Measurements from ENCODE around the gene CNKSR3.
A peak's percentile ranks its signal among the peaks of the same experiment; 100 is the strongest.

The CNKSR3 gene

GRCh38 chr6:154500769-154501577 lies 9.5 kb downstream of the CNKSR3 start:
- peak; percentile 62 for DNase-seq

- DNase-seq = no peak
These were observed 10.5 kb downstream of the CNKSR3 start for GRCh38 chr6:154499855-154500589.

GRCh38 chr6:154498340-154498934 lies 12.0 kb downstream of the CNKSR3 start:
- no peak for DNase-seq

GRCh38 chr6:154496793-154497517 lies 13.5 kb downstream of the CNKSR3 start:
- no peak for DNase-seq

- peak; percentile 21 for DNase-seq
These were observed 14.3 kb downstream of the CNKSR3 start for GRCh38 chr6:154496186-154496585.

- DNase-seq = no peak
These were observed 15.7 kb downstream of the CNKSR3 start for GRCh38 chr6:154494592-154495311.

GRCh38 chr6:154491567-154492470 lies 18.7 kb downstream of the CNKSR3 start:
- peak; percentile 17 for DNase-seq

GRCh38 chr6:154489822-154490221 lies 20.7 kb downstream of the CNKSR3 start:
- DNase-seq = no peak

GRCh38 chr6:154488802-154489437 lies 21.6 kb downstream of the CNKSR3 start:
- no peak for DNase-seq

GRCh38 chr6:154488248-154488593 lies 22.3 kb downstream of the CNKSR3 start:
- DNase-seq = no peak

- DNase-seq = peak; percentile 7
These were observed 22.9 kb downstream of the CNKSR3 start for GRCh38 chr6:154487367-154488247.

- DNase-seq = peak; percentile 11
These were observed 24.7 kb downstream of the CNKSR3 start for GRCh38 chr6:154485815-154486214.

GRCh38 chr6:154484942-154485341 lies 25.5 kb downstream of the CNKSR3 start:
- DNase-seq = no peak

GRCh38 chr6:154482858-154483257 lies 27.6 kb downstream of the CNKSR3 start:
- peak; percentile 57 for DNase-seq

- peak; percentile 61 for DNase-seq
These were observed 28.9 kb downstream of the CNKSR3 start for GRCh38 chr6:154481521-154482013.

GRCh38 chr6:154479771-154480639 lies 30.5 kb downstream of the CNKSR3 start:
- peak; percentile 9 for DNase-seq

- DNase-seq = no peak
These were observed 31.1 kb downstream of the CNKSR3 start for GRCh38 chr6:154479351-154479769.

- no peak for DNase-seq
These were observed 31.8 kb downstream of the CNKSR3 start for GRCh38 chr6:154478701-154479060.

All from DMS53 (cell line).